ENCODE measurements around the gene PRDM15.

Gene PRDM15

DNA sequence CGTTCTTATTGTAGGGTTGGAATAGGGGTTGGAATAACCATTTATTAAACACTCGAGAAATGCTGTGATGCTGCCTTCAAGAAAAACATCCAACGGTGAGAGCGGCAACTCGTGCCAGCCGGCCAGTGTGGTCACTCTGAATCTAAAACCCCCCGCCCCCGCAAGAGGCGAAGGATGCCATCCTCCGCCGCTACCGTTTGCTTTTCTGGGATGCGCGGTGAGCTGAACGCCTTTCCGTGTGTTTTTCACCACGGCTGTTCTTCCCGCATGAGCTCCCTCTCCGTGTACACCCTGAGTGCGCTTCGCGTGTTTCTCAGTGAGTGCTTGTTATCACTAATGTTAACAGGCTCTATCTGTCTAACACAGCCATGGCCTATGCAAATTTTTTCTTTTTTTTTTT lies 70.3 kb downstream of the PRDM15 start:
- H3K4me3 Mint-ChIP-seq: no peak overlapping the region
- DNase-seq (ENCODE audit: low spot score in 2 of 2): no peak

DNA sequence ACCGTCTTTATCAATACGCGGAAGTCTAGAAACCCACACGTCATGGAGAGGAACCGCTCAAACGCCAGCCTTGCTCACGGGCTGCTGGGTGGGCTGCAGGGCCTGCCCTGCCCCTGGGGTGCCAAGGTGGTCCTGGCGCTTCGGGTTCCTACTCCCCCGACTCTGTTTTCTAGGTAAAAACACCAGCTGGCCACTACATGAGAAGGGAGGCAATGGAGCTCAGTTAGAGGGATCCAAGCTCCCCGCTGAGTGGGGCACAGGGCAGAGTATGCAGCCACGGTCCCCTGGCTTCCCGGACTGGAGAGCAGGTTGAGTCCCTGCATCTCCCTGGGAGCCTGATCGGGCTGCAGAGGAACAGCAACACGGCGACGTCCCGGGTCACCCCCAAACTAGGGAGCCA lies 71.0 kb downstream of the PRDM15 start:
- Mint-ChIP-seq H3K4me1 (peaks cover 22% of the 10 kb centered on the region), H3K36me3 (peaks cover 58% of the 10 kb centered on the region), H3K9me3 (peaks cover 5% of the 10 kb centered on the region), H3K27ac (peak overlapping the region; percentile 30), H3K4me3 (no peak overlapping the region)
- no peak for ATAC-seq
- DNase-seq (ENCODE audit: low spot score in 2 of 2): no peak

More for the DNA sequence above, 70.3 kb downstream of the PRDM15 start:
- Mint-ChIP-seq H3K27ac (no peak overlapping the region), H3K9me3 (peaks cover 5% of the 10 kb centered on the region), H3K36me3 (peaks cover 51% of the 10 kb centered on the region), H3K4me1 (peaks cover 22% of the 10 kb centered on the region)
- ATAC-seq: no peak

DNA sequence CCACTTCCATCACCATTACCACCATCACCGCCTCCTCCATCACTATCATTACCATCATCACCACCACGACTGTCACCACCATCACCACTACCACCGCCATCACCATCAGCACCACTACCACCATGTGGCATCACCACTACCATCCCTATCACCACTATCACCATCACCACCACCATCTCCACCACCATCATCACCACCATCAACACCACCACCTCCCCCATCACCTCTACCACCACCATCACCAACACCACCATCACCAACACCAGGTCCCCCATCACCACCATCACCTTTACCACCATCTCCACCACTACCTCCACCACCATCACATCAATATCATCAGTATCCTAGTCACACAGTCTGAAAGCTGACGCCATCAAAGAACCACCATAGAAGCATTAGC lies 72.4 kb downstream of the PRDM15 start:
- ATAC-seq (no peak), DNase-seq (ENCODE audit: low spot score in 2 of 2) (no peak)
- peaks cover 5% of the 10 kb centered on the region for H3K9me3 Mint-ChIP-seq
- no peak overlapping the region for H3K4me3 Mint-ChIP-seq
- peak overlapping the region; percentile 30 for H3K27ac Mint-ChIP-seq
- H3K36me3 Mint-ChIP-seq: peaks cover 66% of the 10 kb centered on the region
- peaks cover 22% of the 10 kb centered on the region for H3K4me1 Mint-ChIP-seq

DNA sequence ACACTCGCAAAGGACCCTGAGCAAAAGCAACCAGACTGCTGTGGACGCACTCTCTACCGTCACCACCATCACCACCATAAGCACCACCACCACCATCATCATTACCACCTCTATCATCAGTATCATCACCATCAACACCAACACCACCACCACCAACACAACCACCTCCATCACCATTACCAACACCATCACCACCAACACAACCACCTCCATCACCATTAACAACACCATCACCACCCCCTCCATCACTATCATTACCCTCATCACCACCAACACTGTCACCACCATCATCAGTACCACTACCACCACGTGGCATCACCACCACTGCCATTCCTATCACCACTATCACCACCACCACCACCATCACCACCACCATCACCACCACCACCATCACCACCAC lies 73.5 kb downstream of the PRDM15 start:
- H3K27ac Mint-ChIP-seq: no peak overlapping the region

DNA sequence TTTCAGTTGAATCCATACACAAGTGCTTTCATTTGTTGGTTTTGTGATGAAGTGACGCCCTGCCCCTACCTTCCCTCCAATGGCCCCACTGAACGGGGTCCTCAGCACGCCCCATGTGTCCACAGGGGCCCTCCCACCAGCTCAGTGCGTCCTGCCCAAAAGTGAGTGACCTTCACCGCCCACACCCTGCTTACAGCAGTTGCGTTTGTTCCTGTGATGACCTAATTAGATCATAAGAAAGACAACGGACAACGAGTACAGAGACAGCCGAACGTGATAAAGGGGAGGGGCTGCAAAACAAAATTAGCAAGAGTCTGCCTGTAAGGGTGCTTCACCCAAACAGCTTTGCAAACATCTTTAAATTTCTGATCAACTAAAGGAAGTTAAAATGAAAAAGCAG lies 74.1 kb downstream of the PRDM15 start:
- no peak overlapping the region for H3K27ac Mint-ChIP-seq

More for the DNA sequence above, 73.5 kb downstream of the PRDM15 start:
- no peak overlapping the region for H3K4me3 Mint-ChIP-seq
- DNase-seq (ENCODE audit: low spot score in 2 of 2) (no peak), ATAC-seq (no peak)
- H3K36me3 Mint-ChIP-seq: peaks cover 66% of the 10 kb centered on the region
- peaks cover 22% of the 10 kb centered on the region for H3K4me1 Mint-ChIP-seq
- peaks cover 5% of the 10 kb centered on the region for H3K9me3 Mint-ChIP-seq

DNA sequence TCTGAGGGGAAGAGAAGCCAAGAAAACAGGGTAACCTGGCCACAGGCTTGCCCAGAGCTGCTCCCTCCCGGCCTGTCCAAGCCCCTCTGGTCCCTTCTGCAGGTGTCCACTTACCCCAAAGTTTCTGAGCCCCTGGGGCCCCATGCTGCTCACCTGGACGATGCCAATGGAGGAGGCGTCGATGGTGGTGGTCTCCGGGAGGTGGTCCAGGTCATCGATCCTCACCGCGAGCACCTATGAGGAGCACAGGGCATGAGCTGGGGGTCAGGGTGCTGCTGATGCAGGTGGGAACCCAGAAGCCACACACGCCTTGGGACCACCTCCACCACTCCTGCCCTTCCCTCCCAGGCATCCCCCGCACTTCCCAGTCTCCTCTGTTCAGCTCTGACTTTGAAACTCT lies 74.8 kb downstream of the PRDM15 start:
- Mint-ChIP-seq H3K36me3 (peaks cover 67% of the 10 kb centered on the region), H3K27ac (no peak overlapping the region), H3K4me3 (no peak overlapping the region), H3K4me1 (peaks cover 22% of the 10 kb centered on the region), H3K9me3 (peaks cover 5% of the 10 kb centered on the region)
- no peak for DNase-seq (ENCODE audit: low spot score in 2 of 2)
- no peak for ATAC-seq

More for the DNA sequence above, 74.1 kb downstream of the PRDM15 start:
- ATAC-seq: no peak
- H3K9me3 Mint-ChIP-seq: peaks cover 5% of the 10 kb centered on the region
- H3K36me3 Mint-ChIP-seq: peaks cover 66% of the 10 kb centered on the region
- H3K4me3 Mint-ChIP-seq: no peak overlapping the region
- DNase-seq (ENCODE audit: low spot score in 2 of 2): no peak
- peaks cover 22% of the 10 kb centered on the region for H3K4me1 Mint-ChIP-seq

DNA sequence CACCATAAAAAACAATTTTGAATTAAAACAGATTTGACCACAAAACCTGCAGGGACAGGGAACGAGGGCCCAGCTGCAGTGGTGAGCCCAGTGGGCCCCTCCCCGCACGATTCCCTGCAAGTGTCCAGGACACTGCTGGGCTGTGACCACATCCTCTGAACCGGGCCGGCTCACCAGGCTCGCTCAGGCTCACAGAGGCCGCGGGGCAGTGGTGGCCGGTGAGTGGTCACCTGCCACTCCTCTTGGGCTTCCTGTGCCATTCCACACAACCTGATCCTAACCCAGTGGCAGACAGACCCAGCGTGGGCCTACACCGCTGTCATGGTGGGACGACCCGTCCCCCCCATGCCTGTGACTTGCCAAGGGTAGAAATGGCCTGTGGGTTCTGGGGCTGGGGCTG lies 75.8 kb downstream of the PRDM15 start:
- Mint-ChIP-seq H3K4me3 (no peak overlapping the region), H3K36me3 (peaks cover 67% of the 10 kb centered on the region), H3K27ac (no peak overlapping the region), H3K4me1 (peaks cover 22% of the 10 kb centered on the region), H3K9me3 (peaks cover 5% of the 10 kb centered on the region)
- ATAC-seq (no peak), DNase-seq (ENCODE audit: low spot score in 2 of 2) (no peak)

DNA sequence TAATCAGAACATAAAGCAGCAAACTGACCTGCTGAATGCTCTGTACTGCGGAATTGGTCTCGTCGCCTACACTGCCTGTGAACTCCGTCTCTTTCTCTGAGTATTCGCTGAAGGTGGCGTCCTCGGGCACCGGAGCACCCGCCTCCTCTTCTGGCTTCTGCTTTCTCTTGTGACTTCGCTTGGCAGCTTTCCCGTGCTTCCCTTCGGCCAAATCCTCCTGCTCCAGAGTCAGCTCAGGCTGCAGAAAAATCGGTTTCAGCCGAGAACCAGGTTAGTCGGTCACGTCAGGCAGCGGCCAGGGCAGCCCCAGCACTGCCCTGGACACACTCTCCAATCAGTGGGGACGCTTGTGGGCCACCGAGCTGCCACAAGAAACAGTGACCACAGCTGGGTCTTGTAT lies 76.5 kb downstream of the PRDM15 start:
- peaks cover 21% of the 10 kb centered on the region for H3K4me1 Mint-ChIP-seq
- H3K4me3 Mint-ChIP-seq: no peak overlapping the region
- H3K9me3 Mint-ChIP-seq: peaks cover 5% of the 10 kb centered on the region
- no peak for ATAC-seq
- peaks cover 72% of the 10 kb centered on the region for H3K36me3 Mint-ChIP-seq
- no peak overlapping the region for H3K27ac Mint-ChIP-seq
- no peak for DNase-seq (ENCODE audit: low spot score in 2 of 2)

DNA sequence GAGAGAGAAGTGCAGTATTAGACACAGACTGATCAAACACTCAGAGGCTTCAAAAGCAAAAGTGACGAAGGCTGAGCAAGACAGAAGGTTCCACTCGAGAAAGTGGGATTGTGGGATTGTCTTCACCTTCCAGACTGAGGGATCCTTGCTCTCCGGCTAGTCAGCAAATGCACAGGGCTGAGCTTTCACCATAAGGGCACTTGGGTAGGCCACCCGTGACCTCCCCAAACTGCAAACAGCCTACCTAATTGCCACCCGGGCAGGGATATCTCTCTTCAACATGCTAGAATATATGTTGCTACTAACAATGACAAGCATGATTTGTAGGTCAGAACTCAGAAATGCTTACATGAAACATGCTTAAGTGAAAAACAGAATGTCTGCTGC lies 77.0 kb downstream of the PRDM15 start:
- Mint-ChIP-seq H3K27ac (no peak overlapping the region), H3K36me3 (peaks cover 73% of the 10 kb centered on the region), H3K4me1 (peaks cover 16% of the 10 kb centered on the region), H3K9me3 (peaks cover 3% of the 10 kb centered on the region), H3K4me3 (no peak overlapping the region)
- ATAC-seq (no peak), DNase-seq (ENCODE audit: low spot score in 2 of 2) (no peak)

DNA sequence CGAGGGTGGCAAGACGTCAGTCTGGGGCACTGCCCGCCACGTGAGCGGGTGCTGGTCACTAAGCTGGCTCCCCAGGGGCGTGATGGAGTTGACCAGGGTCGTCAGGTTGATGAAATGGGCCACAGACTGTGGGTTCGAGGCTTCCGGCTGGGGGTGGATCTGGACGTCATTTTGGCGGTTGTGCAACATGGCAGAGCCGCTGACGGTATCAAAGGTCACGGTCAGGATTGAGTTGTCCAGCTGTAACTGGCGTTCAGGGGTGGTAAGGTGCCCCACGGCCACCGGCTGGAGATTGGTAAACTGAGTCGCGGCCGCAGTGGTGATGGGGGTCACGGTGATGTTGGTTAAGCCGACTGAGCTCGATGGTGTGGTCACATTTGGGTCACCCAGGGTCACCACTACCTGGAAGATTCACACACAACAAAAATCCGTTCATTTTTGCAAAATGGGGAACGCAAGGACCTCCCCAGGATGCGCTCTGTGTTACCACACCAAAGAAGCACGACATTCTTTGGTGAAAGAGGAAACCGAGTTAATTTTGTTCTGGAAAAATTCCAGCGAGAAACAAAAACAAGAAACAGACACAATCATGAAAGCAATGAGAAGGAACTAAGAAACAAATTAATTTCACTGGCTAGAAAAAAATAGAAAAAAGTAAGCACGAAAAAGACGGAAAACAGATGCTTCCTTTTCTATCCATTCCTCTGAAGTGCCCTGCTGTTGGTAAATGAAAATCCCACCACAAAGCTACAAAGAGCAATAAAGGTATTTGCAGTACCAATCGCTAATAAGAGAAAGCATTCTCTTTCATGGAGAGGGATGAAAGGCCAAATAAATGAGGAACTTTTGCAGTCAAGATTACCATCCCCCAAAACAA lies 77.6 kb downstream of the PRDM15 start:
- Mint-ChIP-seq H3K36me3 (peaks cover 68% of the 10 kb centered on the region), H3K4me3 (no peak overlapping the region), H3K9me3 (no peaks in the 10 kb centered on the region), H3K27ac (no peak overlapping the region), H3K4me1 (peaks cover 10% of the 10 kb centered on the region)
- ATAC-seq (no peak), DNase-seq (ENCODE audit: low spot score in 2 of 2) (no peak)

DNA sequence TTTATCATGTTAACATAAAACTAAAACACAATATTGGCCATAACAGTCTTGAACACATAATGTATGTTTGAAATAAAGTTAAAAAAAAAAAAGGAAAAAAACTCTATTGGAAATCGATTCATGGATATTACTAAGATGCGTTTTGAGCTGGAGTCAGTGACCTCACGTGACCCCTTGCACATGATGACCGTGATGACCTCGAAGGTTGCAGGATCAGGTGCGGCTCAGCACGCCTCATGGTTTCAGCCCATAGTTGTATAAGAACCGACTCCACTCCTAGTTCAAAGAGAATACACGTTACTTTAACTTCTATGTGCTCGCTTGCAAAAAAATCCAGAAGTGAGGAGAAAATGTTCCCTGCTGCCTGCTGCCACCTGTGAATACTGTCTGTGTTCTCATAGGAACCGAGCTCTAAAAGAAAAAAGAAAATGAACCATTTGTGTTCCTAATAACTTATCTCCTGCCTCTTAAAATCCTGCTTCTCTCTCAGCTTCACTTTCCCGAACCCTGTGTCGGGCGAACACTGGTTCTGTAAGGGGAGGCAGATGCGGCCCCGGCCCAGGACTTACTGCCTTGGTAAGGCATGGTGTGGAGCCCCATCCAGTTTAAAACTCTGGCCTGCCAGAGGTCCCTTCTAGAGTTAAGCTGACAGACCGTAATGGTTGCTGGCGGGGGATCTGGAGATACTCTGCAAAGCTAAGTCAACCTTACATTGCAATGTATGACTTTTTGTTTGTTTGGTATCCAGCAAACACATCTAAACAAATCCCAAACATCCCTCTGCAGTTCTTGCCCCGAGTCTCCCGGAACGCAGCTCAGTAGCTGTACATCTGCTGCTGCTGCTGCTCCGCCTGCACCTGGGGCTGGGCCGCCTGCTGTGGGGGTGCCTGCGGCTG lies 78.5 kb downstream of the PRDM15 start:
- ATAC-seq (no peak), DNase-seq (ENCODE audit: low spot score in 2 of 2) (no peak)
- Mint-ChIP-seq H3K27ac (no peak overlapping the region), H3K36me3 (peaks cover 65% of the 10 kb centered on the region), H3K9me3 (no peaks in the 10 kb centered on the region), H3K4me1 (peaks cover 5% of the 10 kb centered on the region), H3K4me3 (no peak overlapping the region)

DNA sequence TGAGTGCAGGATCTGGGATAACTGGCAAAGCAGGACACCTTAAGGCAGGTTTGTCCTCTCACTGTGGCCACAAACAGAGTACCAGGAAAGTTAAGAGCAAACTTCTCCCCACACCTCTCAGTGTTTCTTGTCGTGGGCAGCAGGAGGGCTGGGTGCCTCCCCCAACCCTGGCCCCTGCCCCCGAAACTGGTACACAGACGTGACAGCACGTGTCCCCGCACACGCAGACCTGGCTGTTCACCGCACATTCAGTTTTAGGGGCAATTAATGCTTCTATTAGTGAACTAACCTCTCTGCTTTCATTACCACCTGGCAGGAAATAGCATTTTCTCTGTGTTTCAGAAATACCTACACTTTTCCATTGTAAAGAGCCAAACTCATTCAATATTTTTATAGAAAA lies 79.4 kb downstream of the PRDM15 start:
- Mint-ChIP-seq H3K36me3 (peaks cover 60% of the 10 kb centered on the region), H3K27ac (no peak overlapping the region), H3K9me3 (no peaks in the 10 kb centered on the region), H3K4me1 (no peaks in the 10 kb centered on the region), H3K4me3 (no peak overlapping the region)
- ATAC-seq (no peak), DNase-seq (ENCODE audit: low spot score in 2 of 2) (no peak)

DNA sequence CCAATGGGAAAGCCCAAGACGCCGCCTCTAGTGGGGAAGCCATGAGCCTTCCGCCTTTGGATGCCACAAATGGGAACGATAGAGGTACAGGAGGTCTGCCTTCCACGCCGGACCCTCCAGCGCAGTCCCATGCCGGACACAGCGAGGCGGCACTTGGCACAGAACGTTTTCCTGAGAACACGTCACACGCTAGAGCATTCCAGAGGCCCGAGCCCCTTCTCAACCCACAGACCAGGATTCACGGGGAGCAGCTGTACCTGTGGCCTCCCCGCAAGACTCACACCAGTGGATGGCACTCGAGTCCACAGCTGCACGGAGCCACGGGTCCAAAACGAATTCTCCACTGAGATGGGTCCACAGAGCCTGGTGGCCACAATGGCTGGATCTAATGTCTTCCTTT lies 80.8 kb downstream of the PRDM15 start:
- H3K36me3 Mint-ChIP-seq: peaks cover 47% of the 10 kb centered on the region
- H3K27ac Mint-ChIP-seq: no peak overlapping the region
- no peaks in the 10 kb centered on the region for H3K4me1 Mint-ChIP-seq
- ATAC-seq: no peak
- H3K9me3 Mint-ChIP-seq: peaks cover 5% of the 10 kb centered on the region
- no peak overlapping the region for H3K4me3 Mint-ChIP-seq
- DNase-seq (ENCODE audit: low spot score in 2 of 2): no peak

DNA sequence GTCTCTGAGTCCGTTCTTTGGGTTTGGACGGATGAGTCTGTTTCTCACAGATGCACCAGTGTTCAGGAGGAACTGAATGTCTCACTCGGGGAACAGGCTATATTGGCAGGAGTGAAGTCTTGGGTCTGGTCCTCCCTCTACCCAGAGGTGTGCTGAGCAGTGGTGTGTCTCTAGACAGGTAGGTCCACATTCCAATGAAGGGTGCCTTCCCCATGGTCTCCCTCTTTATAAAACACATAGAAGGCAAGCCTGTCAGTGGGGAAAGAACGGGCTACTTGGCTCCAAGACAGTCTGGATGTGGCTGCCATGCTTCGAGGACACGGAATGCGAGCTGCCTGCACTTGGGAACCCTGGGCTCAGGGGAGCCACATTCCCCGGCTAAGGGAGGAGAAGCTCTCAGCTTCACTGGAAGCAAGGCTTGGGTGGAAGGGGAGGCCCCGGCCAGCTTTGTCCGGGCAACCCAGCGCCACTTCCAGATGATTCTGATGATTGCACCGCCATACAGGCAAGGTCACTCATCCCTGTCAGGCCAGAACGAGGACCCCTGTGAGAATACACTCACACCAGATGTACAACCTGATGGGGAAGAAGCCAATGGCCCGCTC lies 82.6 kb downstream of the PRDM15 start:
- ATAC-seq: no peak
- Mint-ChIP-seq H3K4me1 (no peaks in the 10 kb centered on the region), H3K27ac (no peak overlapping the region), H3K9me3 (peaks cover 10% of the 10 kb centered on the region), H3K36me3 (peaks cover 30% of the 10 kb centered on the region), H3K4me3 (no peak overlapping the region)
- DNase-seq (ENCODE audit: low spot score in 2 of 2): no peak

DNA sequence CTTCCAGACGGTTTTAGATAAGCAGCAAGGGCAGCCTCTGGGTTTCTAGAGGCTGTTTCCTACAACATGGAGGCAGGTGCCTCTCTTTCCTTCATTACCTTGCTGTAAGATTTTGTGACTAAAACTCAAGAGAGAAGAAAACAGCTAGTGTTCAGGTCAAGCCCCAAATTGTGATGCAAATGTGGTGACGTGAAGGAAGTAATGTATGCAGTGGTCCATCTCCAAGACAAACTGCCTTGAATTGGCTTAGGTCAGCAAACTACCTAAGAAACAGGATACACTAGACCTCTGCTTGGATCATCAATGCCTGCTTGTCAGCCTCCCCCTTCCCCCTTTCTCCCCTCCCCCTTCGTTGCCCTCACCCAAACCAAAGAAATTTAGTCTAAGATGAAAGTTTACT lies 83.4 kb downstream of the PRDM15 start:
- no peak overlapping the region for H3K4me3 Mint-ChIP-seq
- H3K9me3 Mint-ChIP-seq: peaks cover 10% of the 10 kb centered on the region
- DNase-seq (ENCODE audit: low spot score in 2 of 2) (no peak), ATAC-seq (no peak)
- H3K27ac Mint-ChIP-seq: no peak overlapping the region
- H3K36me3 Mint-ChIP-seq: peaks cover 21% of the 10 kb centered on the region
- no peaks in the 10 kb centered on the region for H3K4me1 Mint-ChIP-seq

All from stimulated activated effector memory CD8-positive, alpha-beta T cell treated with anti-CD3 and anti-CD28 coated beads, Interleukin-12 subunit alpha, Interleukin-12 subunit beta, amount 100 ng/mL, for 72 hours (primary cell).